GM18909 (cell line): Measurements from ENCODE around the gene STK39.
"Not testable (repeated sequence)": the region's sequence is repeated elsewhere in the genome, so short reads cannot be mapped to it uniquely, and the experiment has no call there.

Source experiments
- ATAC-seq: cut with Tn5 transposase; IDR thresholded peaks from one replicate; pipeline ENCODE4 v1.9.1; 2021; ENCODE audit warnings: mild to moderate bottlenecking; ENCODE audit not compliant: unreplicated experiment, poor library complexity

STK39 gene

DNA sequence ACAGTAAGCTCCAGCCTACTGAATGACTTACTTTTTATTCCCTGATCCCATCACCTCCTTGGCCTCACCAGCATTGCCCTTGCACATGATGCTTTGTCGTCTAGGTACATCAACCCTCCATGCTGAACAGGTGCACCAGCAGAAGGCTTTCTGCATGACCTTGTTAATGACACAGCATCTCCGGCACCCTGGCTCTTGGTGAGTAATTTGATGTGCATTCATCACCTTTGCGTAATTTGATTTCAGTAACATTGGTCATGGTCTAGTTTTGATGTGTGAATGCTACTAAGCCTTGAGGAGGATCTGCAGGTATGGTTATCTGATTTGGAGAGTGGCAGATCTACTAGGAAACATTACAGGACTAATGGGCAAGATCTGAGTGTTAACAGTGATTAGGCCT, 103.6 kb downstream of the STK39 start:
- no peak for ATAC-seq

DNA sequence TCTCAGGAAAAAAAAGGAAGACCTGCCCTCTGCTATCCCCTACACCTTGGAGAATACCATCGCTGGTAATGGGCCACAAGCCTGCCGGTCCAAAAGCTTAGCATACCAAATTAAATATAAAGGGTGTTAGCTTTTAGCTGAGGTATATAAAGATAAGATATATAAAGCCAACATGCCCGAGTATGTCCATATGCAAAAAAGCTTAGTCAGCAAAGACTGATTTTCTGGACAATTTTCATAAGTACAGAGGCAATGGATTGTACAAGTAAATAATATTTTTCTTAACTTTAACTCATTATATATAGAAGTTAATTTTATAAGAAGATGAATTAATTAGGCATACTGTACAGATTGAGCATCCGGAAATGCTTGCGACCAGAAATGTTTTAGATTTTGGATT, 106.5 kb downstream of the STK39 start:
- ATAC-seq, result no peak

DNA sequence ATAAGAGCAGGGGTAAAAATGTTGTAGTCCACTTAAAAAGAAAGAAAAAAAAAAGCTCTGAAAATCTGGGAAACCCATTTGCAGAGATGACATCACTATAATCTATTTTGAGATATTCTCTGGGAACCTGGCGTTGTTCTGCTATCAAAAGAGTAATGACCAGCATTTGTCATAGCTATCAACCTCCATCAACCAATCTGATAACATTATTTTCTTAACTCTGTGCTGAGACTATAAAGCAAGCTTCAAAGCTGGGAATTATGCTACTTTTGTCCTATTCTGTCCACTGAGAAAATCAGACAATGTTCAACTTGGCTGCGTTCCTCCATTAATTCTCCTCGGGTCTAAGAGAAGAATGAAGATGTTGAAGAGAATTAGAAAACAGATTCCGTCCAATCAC, 107.5 kb downstream of the STK39 start:
- no peak for ATAC-seq

DNA sequence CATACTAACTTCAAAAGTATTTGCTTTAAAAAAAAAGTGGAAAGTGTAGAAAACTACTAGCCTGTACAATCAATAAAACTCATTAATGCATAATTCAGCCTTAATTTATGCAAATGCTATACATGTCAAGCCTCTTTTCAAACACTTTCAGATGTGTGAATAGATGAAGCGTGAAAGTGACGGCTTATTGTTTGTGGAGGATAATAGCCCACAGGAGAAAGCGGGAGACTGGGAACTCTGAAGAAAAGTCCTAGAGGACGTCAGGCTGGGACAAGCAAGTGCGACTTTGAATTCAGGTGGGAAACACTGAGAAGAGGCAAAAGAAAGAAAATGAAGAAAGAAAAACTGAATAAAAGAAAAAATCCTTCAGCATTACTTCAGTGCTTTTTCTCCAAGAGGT, 108.5 kb downstream of the STK39 start:
- ATAC-seq, result no peak

DNA sequence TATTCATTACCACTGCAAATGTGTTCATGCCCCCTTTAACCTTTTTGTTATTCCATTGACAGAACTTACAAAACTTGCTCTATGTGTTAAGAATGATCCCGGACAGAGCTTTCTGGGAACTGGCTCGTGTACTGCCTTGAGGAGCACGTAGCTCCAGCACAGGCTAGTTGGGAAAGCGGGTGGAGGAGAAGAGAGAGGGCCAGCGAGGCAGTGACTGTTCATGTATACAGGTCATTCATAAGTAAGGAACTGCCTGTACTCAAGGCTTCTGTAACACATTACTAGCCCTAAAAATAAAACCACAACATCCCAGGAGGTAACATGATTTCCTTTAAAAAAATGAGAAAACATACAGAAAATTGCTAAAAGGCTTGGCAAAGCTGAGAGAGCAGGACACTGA, 109.0 kb downstream of the STK39 start:
- ATAC-seq, result no peak

DNA sequence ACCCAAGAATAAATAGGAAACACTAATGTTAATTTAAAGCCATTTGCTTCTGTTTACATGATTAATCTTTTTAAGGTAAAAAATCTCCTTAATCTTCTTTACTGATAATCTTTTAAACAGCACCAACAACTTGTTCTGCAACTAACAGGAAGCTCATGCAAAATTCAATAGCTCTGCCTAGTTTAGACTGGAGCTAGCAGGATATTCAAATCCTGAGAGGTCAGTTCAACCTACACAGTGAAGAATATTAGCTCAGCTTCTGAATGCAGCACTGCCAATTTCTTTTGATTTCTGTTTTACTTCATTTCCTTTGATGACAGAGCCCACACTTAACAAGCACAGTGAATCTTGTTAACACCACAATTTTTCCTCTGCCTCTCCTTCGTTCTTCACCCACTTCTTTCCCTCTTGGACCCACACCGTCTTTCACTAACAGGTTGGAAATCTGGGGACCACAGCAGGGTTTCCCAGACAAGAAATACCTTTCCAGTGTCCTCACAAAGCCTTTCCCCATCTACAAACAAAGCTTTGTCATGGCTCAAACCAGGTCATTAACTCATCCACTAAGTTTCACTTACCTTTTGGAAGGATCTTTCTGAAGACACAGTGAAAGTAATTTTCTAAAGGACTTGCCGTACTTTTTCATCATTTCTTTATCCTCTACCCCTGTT, 109.8 kb downstream of the STK39 start:
- ATAC-seq, result no peak

DNA sequence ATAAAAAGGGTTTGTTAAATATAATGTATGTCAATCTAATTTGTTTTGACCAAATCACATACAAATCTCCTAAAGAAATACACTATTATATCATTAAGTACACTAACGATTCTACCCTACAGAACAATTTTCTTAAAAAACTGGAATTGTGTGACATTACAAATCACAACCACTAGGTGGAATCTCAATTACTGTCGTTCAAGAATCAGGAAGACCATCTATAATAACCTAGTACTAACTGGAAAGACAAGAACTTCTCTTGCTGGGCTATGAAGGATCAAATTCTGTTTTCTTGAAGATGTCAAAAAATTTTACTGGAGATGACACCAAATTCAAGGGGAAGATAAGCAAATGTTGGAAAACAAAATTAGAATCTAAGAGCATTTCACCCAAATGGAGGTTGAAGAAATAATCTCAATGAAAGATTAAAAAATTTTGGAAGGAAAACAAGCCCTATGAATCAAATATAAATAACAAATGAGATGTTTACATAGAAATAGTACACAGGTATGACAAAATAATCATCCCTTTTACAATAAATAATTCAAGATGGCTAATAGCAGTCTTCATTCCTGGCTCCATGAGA, 110.9 kb downstream of the STK39 start:
- ATAC-seq, result no peak

DNA sequence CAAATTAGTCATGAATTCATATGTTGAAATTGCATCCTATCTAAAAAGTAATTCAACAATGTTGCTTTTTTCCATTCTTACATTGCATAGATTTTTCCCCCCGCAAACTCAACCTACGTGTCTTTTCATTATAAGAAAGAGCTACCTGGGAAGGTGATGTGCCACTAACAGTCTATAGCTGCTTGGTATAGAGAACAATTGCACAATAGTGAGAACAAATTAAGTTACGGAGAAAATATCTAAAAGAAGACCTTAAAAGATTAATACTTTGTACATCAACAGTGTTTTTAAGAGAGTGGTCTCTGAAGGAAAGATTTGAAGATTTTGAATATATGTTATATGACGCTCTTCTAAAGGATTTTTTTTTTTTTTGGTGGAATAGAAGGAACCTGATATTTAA, 111.8 kb downstream of the STK39 start:
- ATAC-seq, result no peak

DNA sequence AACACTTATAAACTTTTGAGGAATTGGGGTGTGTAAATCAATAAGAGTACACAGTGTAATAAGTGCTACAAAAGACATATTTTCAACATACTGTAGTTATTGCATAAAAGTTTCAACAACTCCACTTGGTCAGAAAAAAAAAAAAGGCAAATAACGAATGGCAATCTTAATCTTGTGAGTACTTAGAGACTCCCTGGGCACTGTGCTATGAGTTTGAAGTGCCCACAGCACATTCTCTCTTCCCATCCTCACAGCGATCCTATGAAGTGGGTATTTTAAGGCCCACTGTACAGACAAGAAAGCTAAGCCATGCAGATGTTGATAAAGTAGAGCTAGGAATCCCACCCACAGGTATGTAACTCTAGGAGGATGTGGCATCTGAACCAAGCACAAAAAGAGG, 112.3 kb downstream of the STK39 start:
- ATAC-seq, result no peak

DNA sequence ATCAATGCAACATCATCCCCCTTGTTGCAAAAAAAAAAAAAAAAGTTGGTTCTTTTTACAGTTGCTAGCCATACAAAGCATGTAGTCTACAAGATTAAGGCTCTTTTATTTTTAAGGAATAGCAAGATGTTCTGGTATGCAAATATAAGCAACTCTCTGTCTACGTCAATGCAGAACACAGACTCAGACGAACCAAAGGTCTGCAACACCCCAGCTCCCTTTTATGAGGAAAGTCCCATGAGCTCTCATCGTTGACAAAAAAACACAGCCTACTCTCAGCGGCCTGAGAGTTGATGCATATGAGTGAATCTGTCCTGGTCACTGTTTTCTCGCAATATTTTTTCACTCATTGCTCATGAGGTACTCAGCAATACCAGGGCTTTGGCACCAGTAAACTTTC, 112.9 kb downstream of the STK39 start:
- no peak for ATAC-seq

DNA sequence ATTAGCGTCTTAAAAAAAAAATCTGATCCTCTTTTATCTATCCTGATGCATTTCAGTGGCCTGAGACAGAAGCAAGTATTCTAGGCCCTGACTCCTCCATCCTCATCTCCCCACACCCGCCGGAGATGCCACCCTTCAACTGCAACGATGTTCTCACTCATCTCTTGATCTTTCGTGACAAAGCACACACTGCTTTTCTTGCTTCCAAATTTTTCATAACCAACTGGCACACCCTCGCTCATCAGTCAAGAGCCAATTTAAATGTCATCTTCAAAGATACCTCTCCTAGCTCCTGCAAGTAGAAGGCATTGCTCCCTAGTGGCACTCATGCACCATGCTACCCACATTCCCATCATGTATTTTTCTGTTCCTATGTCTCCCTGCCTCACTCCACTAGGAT, 115.0 kb downstream of the STK39 start:
- ATAC-seq, result no peak

DNA sequence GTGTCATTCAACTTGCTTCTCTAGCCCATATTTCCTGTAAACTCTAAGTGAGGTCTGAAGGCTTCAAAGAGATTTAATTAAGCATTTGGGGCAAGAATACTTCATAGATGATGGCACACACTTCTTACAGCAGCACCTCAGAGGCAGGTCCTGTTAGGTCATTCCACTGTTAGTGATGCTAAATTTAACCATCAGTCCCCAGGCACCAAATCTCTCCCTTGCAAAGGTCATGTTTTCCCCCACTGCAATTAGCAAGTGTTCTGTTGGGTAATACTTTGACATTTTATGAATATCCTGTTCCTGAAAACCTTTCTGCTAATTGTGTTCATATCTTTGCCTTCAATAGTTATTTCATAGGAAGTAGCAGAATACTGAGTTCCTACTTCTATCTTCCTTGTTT, 117.0 kb downstream of the STK39 start:
- ATAC-seq, result no peak

DNA sequence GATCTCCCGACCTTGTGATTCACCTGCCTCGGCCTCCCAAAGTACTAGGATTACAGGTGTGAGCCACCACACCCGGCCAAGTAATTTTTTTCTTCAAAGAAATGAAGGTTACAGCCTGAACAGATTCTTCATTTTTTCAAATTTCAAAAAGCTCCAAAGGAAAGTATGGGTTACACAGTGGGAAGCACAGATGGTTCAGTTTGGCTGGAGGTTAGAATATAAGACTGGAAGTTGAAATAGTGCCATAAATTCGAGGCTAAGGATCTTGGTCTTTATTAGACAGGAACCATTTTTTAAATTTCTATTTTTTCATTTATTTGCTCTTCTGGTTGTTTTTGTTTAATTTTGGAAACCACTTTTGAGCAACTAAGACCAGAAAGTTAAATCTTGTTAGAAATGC, 120.0 kb downstream of the STK39 start:
- ATAC-seq, result no peak

DNA sequence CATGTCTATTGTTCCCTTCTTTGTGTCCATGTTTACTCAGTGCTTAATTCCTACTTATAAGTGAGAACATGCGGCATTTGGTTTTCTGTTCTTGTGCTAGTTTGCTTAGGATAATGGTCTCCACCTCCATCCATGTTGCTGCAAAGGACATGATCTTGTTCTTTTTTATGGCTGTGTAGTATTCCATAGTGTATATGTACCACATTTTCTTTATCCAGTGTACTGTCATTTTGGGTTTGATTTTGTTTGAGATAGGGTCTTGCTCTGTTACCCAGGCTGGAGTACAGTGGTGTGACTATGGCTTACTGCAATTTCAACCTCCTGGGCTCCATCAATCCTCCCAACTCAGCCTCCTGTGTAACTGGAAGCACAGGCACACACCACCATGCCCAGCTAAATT, 125.2 kb downstream of the STK39 start:
- ATAC-seq, result not testable (repeated sequence)

DNA sequence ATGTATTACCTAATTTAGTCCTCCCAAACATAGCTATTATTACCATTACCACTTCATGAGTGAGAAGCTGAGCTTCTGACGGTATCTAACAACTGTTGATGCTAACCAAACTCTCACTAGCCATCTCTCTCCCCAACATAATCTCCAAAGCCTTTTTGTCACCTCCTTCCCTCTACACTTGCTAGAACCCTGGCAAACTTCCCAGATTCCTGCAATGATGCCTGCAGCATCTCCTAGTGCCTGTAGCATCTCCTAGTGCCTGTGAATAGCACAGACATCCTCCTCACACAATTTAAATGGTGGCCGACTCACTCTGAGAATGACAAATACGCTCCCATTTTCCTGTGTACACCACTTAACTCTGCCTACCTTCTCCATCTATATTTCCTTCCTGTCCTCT, 126.7 kb downstream of the STK39 start:
- no peak for ATAC-seq

DNA sequence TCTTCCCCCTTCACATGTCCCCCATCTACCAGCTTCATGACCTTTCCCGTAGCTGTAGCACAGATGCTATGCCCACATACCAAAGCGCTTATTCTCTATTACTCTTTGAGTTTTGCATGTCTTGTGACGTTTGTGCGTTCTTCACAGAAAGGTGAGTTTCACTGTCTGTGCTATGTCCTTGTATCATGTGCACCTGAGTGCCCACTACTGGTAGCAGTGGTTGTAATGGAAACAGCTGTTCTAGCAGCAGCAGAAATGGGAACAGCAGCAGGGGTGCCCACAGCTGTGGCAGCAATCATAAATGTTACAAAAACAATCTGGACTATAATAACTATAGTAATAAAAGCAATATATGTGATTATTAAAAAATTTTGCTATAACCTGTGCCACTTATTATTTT, 127.1 kb downstream of the STK39 start:
- ATAC-seq, result no peak

DNA sequence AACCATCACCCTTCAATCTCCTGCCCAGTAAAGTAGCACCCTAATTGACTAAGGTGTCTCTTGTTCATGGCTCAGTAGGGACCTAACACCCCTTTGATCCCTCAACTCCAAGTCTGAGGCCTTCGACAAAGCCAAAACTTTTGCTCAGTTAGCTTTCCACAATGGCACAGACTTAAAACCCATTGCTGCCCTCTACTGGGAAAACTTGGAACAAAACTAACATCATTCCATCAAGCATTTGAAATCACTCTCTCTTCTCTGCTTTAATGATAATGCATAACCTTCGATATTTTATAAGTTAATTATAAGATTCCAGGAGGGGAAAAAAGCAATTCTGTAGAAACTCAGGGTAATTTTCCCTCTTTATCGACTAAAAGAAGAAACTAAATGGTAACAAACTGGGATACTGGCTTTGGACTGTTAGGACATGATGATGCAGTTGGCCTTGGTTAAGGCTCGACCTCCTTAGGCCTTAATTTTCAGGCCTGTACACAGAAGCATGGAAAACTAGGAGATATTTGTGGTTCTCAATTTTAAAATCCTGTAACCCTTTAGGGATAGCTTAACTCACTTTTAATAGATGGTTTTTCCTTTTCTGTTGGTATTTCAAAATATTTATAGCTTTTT, 127.8 kb downstream of the STK39 start:
- peak; percentile 55 for ATAC-seq

DNA sequence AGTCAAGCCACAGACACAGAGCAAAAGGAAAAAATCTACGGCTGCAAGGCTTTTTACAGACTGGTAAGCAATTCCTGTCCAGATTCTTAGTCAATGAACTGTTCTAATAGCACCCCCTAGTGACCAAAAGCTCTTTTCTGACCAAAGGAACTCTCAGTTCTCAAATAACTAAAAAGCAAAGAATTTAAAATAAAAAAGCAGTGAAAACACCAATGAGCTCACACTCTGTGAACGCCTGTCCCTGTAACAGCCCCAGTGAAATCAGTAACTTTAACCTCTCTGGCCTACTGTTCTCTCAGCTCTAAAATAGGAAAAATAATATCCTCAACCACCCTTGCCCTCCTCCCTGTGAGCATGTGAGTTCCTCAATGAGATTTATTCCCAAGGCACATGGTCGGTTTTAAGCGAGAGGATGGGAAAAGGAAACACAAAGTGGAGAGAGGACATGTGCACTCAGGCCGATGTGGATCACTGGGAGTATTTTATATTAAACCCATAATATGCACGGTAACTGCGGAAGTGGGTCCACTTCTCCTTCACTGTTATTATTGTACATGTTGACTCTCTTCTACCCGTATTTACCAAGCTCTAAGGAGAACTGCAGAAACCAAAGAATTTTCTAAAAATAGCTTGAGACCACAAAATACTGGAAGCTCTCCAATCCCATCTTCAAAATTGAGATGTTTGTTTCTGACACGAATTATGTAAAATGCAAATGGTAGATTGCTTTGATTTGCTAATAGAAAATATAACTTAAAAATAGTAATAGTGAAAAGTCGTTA, 128.5 kb downstream of the STK39 start:
- ATAC-seq, result peak; percentile 77

DNA sequence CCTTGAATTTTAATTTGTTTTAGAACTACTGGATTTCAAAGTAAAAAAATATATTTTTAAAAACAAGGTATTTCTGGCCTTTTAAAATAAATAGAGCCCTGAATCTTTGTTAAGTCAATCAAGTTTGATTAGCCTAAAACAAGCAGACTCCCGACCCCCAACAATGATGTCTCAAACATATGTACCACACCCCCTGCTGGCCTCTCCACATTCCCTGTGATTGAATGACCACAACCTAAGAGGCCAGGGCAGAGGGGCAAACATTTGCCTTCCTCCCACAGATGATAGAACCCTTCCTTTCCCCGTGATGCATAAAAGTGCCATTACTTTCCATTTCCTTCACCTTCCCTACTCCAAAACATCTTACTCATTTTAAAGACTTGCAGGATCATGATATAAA, 130.9 kb downstream of the STK39 start:
- ATAC-seq, result no peak

DNA sequence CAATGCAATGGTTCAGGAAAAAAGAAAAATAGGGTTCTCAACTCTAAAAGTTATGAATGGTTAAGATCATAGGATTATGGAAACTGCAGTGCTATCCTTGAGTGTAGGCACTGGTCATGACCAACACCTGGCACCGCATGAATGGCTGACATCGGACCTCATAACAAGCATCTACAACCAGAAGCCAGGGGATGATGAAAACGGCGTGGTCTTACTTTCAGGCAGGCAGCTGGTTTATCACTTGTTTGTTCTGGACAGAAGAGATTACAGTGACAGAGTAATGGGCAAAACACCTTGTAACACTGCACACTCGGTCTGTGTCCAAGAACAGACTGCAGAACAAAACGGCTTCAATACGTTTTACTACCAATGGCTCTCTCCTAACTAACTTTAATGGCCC, 132.8 kb downstream of the STK39 start:
- no peak for ATAC-seq

DNA sequence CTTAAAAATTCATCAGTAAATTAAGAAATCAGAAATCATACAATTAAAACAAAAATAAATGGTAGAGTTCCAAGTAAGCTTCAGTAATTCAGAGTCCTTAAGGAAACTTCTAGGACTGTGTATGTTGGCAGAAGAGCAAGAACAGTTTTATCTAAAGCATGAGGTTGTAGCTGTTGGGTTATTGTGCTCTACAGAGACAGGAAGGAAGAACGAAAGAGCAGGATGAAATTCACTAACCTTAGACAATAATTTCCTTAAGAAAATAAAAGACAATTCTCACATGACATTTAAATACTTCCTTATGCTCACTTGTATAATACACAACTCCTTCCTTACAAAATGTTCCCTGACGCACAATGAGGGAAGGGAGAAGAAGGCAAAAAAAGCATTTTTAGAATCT, 133.4 kb downstream of the STK39 start:
- no peak for ATAC-seq
